IMR-90 (cell line): Measurements from ENCODE around the gene PES1. TPM values are rescaled to one million over a fixed set of nuclear protein-coding genes. Genes with fewer than 3 reads are reported as not detected.

Experiments
- ATAC-seq: fragments of 200-7000 bp; cut with Tn5 transposase; 2 replicates; pipeline ENCODE4 v1.9.1; 2020; ENCODE audit warnings: low read depth, mild to moderate bottlenecking, moderate library complexity
- BruUV-seq: library from RNA; stranded (reverse); fragments of 400-500 nt; replicated peaks from 2 replicates; lab custom pipeline; 2021; lab: Mats Ljungman, UMichigan
- CTCF ChIA-PET: fragments of 300-600 bp; formaldehyde crosslinking; extraction: SDS; loops from one replicate; lab custom pipeline; 2021; ENCODE audit warnings: antibody characterized with exemption; lab: Yijun Ruan, JAX
- POLR2A ChIA-PET: fragments of 300-600 bp; sonication (Branson Sonifier 250); formaldehyde crosslinking; loops from one replicate; lab custom pipeline; 2022; ENCODE audit warnings: antibody characterized with exemption; ENCODE audit not compliant: unreplicated experiment; lab: Charles Lee
- DNase-seq: peaks from one replicate; pipeline ENCODE4 v3.0.0; 2013
- H2AFZ ChIP-seq: replicated peaks from 2 replicates; pipeline ENCODE3; 2013; ENCODE audit warnings: low read length, mild to moderate bottlenecking; ENCODE audit not compliant: poor library complexity
- H2AK5ac ChIP-seq: 2 replicates; pipeline ENCODE4 v1.6.1; 2013; ENCODE audit warnings: low read depth, low read length, inconsistent platforms
- H2AK9ac ChIP-seq: replicated peaks from 2 replicates; pipeline ENCODE3; 2013; ENCODE audit warnings: mild to moderate bottlenecking, low read depth, low read length, moderate library complexity; ENCODE audit not compliant: poor library complexity
- H2BK120ac ChIP-seq: 2 replicates; pipeline ENCODE4 v1.6.1; 2013; ENCODE audit warnings: low read depth, low read length, inconsistent platforms
- H2BK15ac ChIP-seq: 3 replicates; pipeline ENCODE4 v1.6.1; 2013; ENCODE audit warnings: low read depth, low read length, inconsistent platforms
- H2BK20ac ChIP-seq: 2 replicates; pipeline ENCODE4 v1.6.1; 2013; ENCODE audit warnings: low read depth, mild to moderate bottlenecking, inconsistent platforms, low read length, moderate library complexity
- H2BK5ac ChIP-seq: 2 replicates; pipeline ENCODE4 v1.6.1; 2013; ENCODE audit warnings: mild to moderate bottlenecking, low read depth, low read length, inconsistent platforms; ENCODE audit not compliant: poor library complexity, severe bottlenecking
- H3K14ac ChIP-seq: replicated peaks from 2 replicates; pipeline ENCODE4 v1.6.1; 2013; ENCODE audit warnings: low read depth, low read length, inconsistent platforms
- H3K18ac ChIP-seq: 2 replicates; pipeline ENCODE4 v1.6.1; 2013; ENCODE audit warnings: low read depth, low read length, control low read depth
- H3K23ac ChIP-seq: 2 replicates; pipeline ENCODE4 v1.6.1; 2013; ENCODE audit warnings: low read depth, low read length, inconsistent platforms
- H3K27ac ChIP-seq: 2 replicates; pipeline ENCODE4 v1.5.1; 2013; ENCODE audit warnings: mild to moderate bottlenecking, control low read depth, low read length; ENCODE audit not compliant: insufficient read depth
- H3K27me3 ChIP-seq: 2 replicates; pipeline ENCODE4 v1.6.1; 2013; ENCODE audit warnings: low read length; ENCODE audit not compliant: control insufficient read depth, insufficient read depth
- H3K36me3 ChIP-seq: 2 replicates; pipeline ENCODE4 v1.6.1; 2013; ENCODE audit warnings: low read length, mixed read lengths; ENCODE audit not compliant: control insufficient read depth, insufficient read depth
- H3K4ac ChIP-seq: 2 replicates; pipeline ENCODE4 v1.6.1; 2013; ENCODE audit warnings: low read depth, low read length, inconsistent platforms
- H3K4me1 ChIP-seq: 2 replicates; pipeline ENCODE4 v1.6.1; 2013; ENCODE audit warnings: low read length, mixed read lengths; ENCODE audit not compliant: control insufficient read depth, insufficient read depth
- H3K4me2 ChIP-seq: 2 replicates; pipeline ENCODE4 v1.6.1; 2013; ENCODE audit warnings: low read depth, mild to moderate bottlenecking, control low read depth, low read length, moderate library complexity
- H3K4me3 ChIP-seq: 2 replicates; pipeline ENCODE4 v1.5.1; 2013; ENCODE audit warnings: low read depth, mild to moderate bottlenecking, control low read depth, low read length, moderate library complexity; ENCODE audit not compliant: insufficient read depth
- H3K56ac ChIP-seq: 2 replicates; pipeline ENCODE4 v1.6.1; 2013; ENCODE audit warnings: low read length, inconsistent platforms; ENCODE audit not compliant: insufficient read depth; ENCODE audit errors: extremely low read depth
- H3K79me1 ChIP-seq, 2 experiments: 2 replicates each; pipeline ENCODE4 v1.6.1; 2013; ENCODE audit warnings: low read length in 2 of 2, inconsistent platforms in 1 of 2, low read depth in 1 of 2
- H3K9ac ChIP-seq: 2 replicates; pipeline ENCODE4 v1.6.1; 2013; ENCODE audit warnings: low read depth, low read length, control low read depth
- H3K9me1 ChIP-seq: 2 replicates; pipeline ENCODE4 v1.6.1; 2013; ENCODE audit warnings: low read length, inconsistent platforms; ENCODE audit not compliant: insufficient read depth
- H3K9me3 ChIP-seq: 2 replicates; pipeline ENCODE4 v1.6.1; 2013; ENCODE audit warnings: low read length; ENCODE audit not compliant: control insufficient read depth, insufficient read depth
- H4K20me1 ChIP-seq: 2 replicates; pipeline ENCODE4 v1.6.1; 2013; ENCODE audit warnings: low read length, inconsistent platforms; ENCODE audit not compliant: insufficient read depth
- H4K5ac ChIP-seq: 2 replicates; pipeline ENCODE4 v1.6.1; 2013; ENCODE audit warnings: mild to moderate bottlenecking, low read depth, low read length, control low read depth
- H4K8ac ChIP-seq, 2 experiments: 2 replicates each; pipeline ENCODE4 v1.6.1; 2013; ENCODE audit warnings: low read depth in 2 of 2, low read length in 2 of 2, control low read depth in 1 of 2, inconsistent platforms in 1 of 2
- H4K91ac ChIP-seq: 2 replicates; pipeline ENCODE4 v1.6.1; 2013; ENCODE audit warnings: low read depth, low read length, inconsistent platforms; ENCODE audit not compliant: insufficient read depth
- FOS ChIP-seq: fragments of 150-350 bp; IDR thresholded peaks from 2 replicates; pipeline ENCODE4 v1.6.1; 2016; ENCODE audit warnings: low read depth, low read length
- RFX5 ChIP-seq: IDR thresholded peaks from 2 replicates; pipeline ENCODE4 v1.8.0; 2012; ENCODE audit warnings: low read depth, mild to moderate bottlenecking, low read length, moderate library complexity
- WGBS, 2 experiments: methylation state at CpG; one replicate each; pipeline versions ENCODE4 v1.1.5 to v1.1.7; 2013; ENCODE audit warnings: missing lambda C conversion rate in 2 of 2; ENCODE audit not compliant: insufficient read length in 1 of 2; ENCODE audit errors: extremely low coverage in 2 of 2; 5-methylcytosine and 5-hydroxymethylcytosine counted together
- dilution Hi-C: fragments of 300-500 bp; cut with HindIII; formaldehyde crosslinking; loops from one replicate; pipeline ENCODE4 v1.14.3; 2018; ENCODE audit warnings: low sequenced_read_pairs; ENCODE audit not compliant: unreplicated experiment
- in situ Hi-C: fragments of 300-500 bp; cut with MboI; formaldehyde crosslinking; loops from 3 replicates; pipeline ENCODE4 v1.14.3; 2019; ENCODE audit warnings: low sequenced_read_pairs, inconsistent platforms, mixed read lengths
- intact Hi-C: fragments of 100-400 bp; cut with micrococcal nuclease; formaldehyde crosslinking; loops from 2 replicates; pipeline ENCODE4 v1.10.0; 2022
- polyA plus RNA-seq, 3 experiments: library from polyadenylated mRNA; depleted of rRNA; stranded (reverse); fragments of >200 nt; gene quantifications; 2 replicates each; pipeline ENCODE4 v1.2.3, GENCODE V29; 2012; ENCODE audit warnings: low replicate concordance in 1 of 3
- total RNA-seq: library from RNA; depleted of rRNA; stranded (reverse); fragments of >200 nt; gene quantifications from 2 replicates; pipeline ENCODE4 v1.2.3, GENCODE V29; 2012

PES1 gene
- total and polyA plus RNA-seq, 2 of the 4 experiments (the other 2 are of a cell fraction) = 120 to 142 TPM

GRCh38 chr22:30564761-30565119 lies 27.0 kb downstream of the PES1 start:
- H3K9me3 ChIP-seq = no peaks in the 10 kb centered on the region
- H2BK5ac ChIP-seq = no peak overlapping the region
- H3K56ac ChIP-seq = no peak overlapping the region
- H2BK20ac ChIP-seq = no peak overlapping the region
- in situ Hi-C loops (no loop called here), intact Hi-C loops (loop anchor here (1.0 kb wide), 1 partner anchor 23 kb away; no protein-coding TSS in a partner anchor), dilution Hi-C loops (no loop called here)
- no peaks in the 10 kb centered on the region for H4K20me1 ChIP-seq
- no peaks in the 10 kb centered on the region for H3K36me3 ChIP-seq
- H3K79me1 ChIP-seq = no peaks in the 10 kb centered on the region
- WGBS, 2 experiments = no CpG with 5 or more reads among the region's 3 CpGs
- H3K14ac ChIP-seq = no peak overlapping the region
- H3K4me3 ChIP-seq = no peak overlapping the region
- ATAC-seq (no peak), DNase-seq (no peak)
- no peaks in the 10 kb centered on the region for H3K9me1 ChIP-seq
- H2AFZ ChIP-seq = no peak overlapping the region
- TF ChIP-seq FOS (no peak), RFX5 (no peak)
- H3K9ac ChIP-seq = no peak overlapping the region
- no peak overlapping the region for H3K4ac ChIP-seq
- ChIA-PET POLR2A (no interaction called here), CTCF (no interaction called here)
- H4K91ac ChIP-seq = no peak overlapping the region
- peaks cover 50% of the 10 kb centered on the region for H3K27me3 ChIP-seq
- H3K4me1 ChIP-seq = no peaks in the 10 kb centered on the region
- H2BK15ac ChIP-seq = no peak overlapping the region
- no peak overlapping the region for H3K27ac ChIP-seq
- no peak overlapping the region for H3K4me2 ChIP-seq
- H2BK120ac ChIP-seq = no peak overlapping the region
- H3K23ac ChIP-seq = no peak overlapping the region
- no peak overlapping the region for H4K5ac ChIP-seq
- no peak overlapping the region for H2AK5ac ChIP-seq
- BruUV-seq = no TSS peak
- H4K8ac ChIP-seq = no peak overlapping the region
- H2AK9ac ChIP-seq = no peak overlapping the region
- no peak overlapping the region for H3K18ac ChIP-seq
